ENCODE results near the gene ZNF580. TPM values are rescaled to one million over a fixed set of nuclear protein-coding genes. Genes with fewer than 3 reads are reported as not detected.

ZNF580 gene
- total and polyA plus RNA-seq, 2 donors: 6.4 to 32.9 TPM

DNA sequence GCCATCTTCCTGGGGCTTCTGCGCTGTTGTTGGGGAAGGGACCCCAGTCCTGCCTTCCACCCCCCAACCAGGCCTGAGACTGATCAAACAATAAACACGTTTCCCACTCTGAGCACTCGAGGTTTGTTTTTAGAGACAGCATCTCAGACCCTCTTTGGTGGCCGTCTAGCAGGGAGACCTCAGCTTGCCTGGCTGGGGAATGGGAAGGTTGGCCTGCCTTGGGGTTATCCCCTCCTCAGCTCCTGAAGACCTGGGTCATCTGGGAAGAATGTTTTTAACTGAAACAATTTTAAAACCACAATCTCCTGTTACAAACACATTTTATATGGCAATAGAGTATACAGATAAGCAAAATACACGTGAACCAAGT, 4.7 kb downstream of the ZNF580 start:
- H3K27me3 ChIP-seq (ENCODE audit: control insufficient read depth in 2 of 2, insufficient read depth in 1 of 2, low read length in 1 of 2): peaks cover 0 to 16% of the 10 kb centered on the region in 2 donors
- WGBS: 96% methylated on average over 5 of the region's 5 CpGs
- H3K4me1 ChIP-seq (ENCODE audit: control insufficient read depth in 2 of 2, insufficient read depth in 2 of 2, low read length in 2 of 2): peaks cover 31 to 58% of the 10 kb centered on the region in 2 donors
- no peak overlapping the region for H3K4me3 ChIP-seq (ENCODE audit: low read length in 2 of 2)
- no peak for DNase-seq (ENCODE audit: low read depth in 6 of 9, low spot score in 9 of 9)
- peaks cover 11 to 12% of the 10 kb centered on the region in 2 donors for H3K36me3 ChIP-seq (ENCODE audit: control insufficient read depth in 2 of 2, insufficient read depth in 2 of 2, low read length in 1 of 2)
- peaks cover 0 to 6% of the 10 kb centered on the region in 2 donors for H3K9me3 ChIP-seq (ENCODE audit: control insufficient read depth in 2 of 2, insufficient read depth in 1 of 2, low read length in 1 of 2)
- no peak overlapping the region for H3K27ac ChIP-seq (ENCODE audit: low read depth in 1 of 2, low read length in 1 of 2)

- H3K4me1 ChIP-seq (ENCODE audit: control insufficient read depth in 2 of 2, insufficient read depth in 2 of 2, low read length in 2 of 2): peaks cover 30 to 48% of the 10 kb centered on the region in 2 donors
- H3K36me3 ChIP-seq (ENCODE audit: control insufficient read depth in 2 of 2, insufficient read depth in 2 of 2, low read length in 1 of 2): peaks cover 12 to 13% of the 10 kb centered on the region in 2 donors
Measured at GRCh38 chr19:55646889-55647731, 6.3 kb downstream of the ZNF580 start.

DNA sequence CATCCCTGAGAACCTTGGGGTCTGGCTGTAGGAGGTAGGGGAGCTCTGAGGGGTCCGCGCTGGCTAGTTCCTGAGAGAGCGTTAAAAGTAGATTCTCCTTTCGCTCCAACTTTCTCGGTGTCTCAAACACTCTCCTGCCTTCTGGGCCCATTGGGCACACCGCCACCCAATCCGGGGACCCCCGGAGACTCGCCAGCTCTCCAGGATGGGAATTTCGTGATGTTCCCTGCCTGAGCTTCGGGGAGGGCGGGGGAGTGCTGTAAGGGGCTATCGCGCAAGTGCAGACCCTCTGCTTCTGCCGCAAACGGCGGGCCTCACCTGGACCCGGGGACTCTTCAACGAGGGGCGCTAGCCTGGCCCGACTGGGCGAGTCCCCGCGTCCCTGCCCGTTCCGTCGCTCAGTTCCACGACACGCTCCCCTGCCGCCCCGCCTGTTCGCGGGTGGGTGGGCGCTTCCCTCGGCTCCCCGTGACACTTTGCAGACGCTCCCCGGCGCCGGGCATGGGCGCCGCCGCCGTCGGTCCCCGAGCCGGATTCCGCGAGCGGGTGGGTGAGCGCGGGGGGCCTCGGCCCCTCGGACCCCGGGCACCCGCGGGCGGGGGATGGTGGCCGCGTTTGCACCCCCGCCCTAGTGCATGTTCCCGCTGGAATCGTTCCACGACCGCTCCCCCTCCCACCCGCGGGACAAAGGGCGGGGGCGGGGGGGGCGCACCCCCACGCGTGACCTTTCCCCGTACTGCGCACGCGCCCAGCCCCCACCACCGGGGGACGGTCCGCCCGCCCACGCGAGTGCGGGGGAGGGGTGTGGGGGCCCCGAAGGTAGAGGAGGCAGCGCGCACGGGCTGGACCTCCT, 7.2 kb downstream of the ZNF580 start, which contains the start of gene CCDC106:
CCDC106 (plus strand) TSS at position 481 of the 853 bp plus-strand sequence. CDS start 835 bp downstream, outside the sequence.
- H3K27ac ChIP-seq (ENCODE audit: low read depth in 1 of 2, low read length in 1 of 2): peak within 1 kb of the TSS; percentile 62 to 73
- peaks cover 0 to 4% of the 10 kb centered on the region in 2 donors for H3K9me3 ChIP-seq (ENCODE audit: control insufficient read depth in 2 of 2, insufficient read depth in 1 of 2, low read length in 1 of 2)
- WGBS: 1% methylated on average over 87 of the region's 87 CpGs
- H3K4me1 ChIP-seq (ENCODE audit: control insufficient read depth in 2 of 2, insufficient read depth in 2 of 2, low read length in 2 of 2): peaks cover 22 to 42% of the 10 kb centered on the region in 2 donors
- peaks cover 0 to 3% of the 10 kb centered on the region in 2 donors for H3K27me3 ChIP-seq (ENCODE audit: control insufficient read depth in 2 of 2, insufficient read depth in 1 of 2, low read length in 1 of 2)
- DNase-seq (ENCODE audit: low read depth in 6 of 9, low spot score in 9 of 9): peak in 2 of 9 donors; percentile 60 to 82
- H3K36me3 ChIP-seq (ENCODE audit: control insufficient read depth in 2 of 2, insufficient read depth in 2 of 2, low read length in 1 of 2): peaks cover 12 to 14% of the 10 kb centered on the region in 2 donors
- H3K4me3 ChIP-seq (ENCODE audit: low read length in 2 of 2): peak within 1 kb of the TSS; percentile 57 to 73

More at GRCh38 chr19:55646889-55647731, 6.3 kb downstream of the ZNF580 start:
- Histone ChIP-seq H3K4me3 (ENCODE audit: low read length in 2 of 2) (peak overlapping the region; percentile 57 to 73), H3K27ac (ENCODE audit: low read depth in 1 of 2, low read length in 1 of 2) (peak overlapping the region; percentile 49 to 61), H3K9me3 (ENCODE audit: control insufficient read depth in 2 of 2, insufficient read depth in 1 of 2, low read length in 1 of 2) (peaks cover 0 to 4% of the 10 kb centered on the region in 2 donors), H3K27me3 (ENCODE audit: control insufficient read depth in 2 of 2, insufficient read depth in 1 of 2, low read length in 1 of 2) (peaks cover 0 to 12% of the 10 kb centered on the region in 2 donors)
- no peak for DNase-seq (ENCODE audit: low read depth in 6 of 9, low spot score in 9 of 9)
- 63% methylated on average over 14 of the region's 14 CpGs for WGBS

DNA sequence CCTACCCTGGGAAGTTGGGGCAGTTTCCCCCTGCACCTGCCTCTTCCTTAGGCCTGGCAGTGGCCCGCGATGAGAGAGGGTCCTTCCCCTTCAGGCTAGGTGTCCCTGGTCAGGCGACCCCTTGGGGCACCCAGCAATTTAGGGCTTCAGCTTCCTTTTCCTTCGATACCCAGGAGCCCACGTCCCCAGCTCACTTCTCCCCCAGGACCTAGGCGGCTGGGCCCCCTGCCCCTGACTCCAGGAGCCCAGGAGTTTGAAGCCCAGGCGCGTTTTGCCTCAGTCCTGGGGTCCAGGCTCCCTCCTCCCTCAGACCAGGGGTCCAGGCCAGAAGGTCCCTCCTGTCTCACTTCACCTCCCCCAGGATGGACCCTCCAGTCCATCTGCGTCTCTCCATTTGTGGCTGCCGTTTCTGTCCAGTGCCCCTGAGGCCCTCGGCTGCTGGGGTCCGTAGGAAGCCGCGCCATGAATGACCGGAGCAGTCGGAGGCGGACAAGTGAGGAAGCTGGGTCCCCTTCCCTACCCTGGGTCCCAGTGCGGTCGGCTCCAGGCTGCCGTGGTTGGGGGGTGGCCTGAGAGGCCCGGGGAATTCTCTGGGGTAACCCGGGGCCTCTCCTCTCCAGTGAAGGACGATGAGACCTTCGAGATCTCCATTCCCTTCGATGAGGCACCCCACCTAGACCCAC, 7.9 kb downstream of the ZNF580 start:
- DNase-seq (ENCODE audit: low read depth in 6 of 9, low spot score in 9 of 9): no peak
- Histone ChIP-seq H3K27me3 (ENCODE audit: control insufficient read depth in 2 of 2, insufficient read depth in 1 of 2, low read length in 1 of 2) (no peaks in the 10 kb centered on the region), H3K36me3 (ENCODE audit: control insufficient read depth in 2 of 2, insufficient read depth in 2 of 2, low read length in 1 of 2) (peaks cover 12 to 14% of the 10 kb centered on the region in 2 donors), H3K4me1 (ENCODE audit: control insufficient read depth in 2 of 2, insufficient read depth in 2 of 2, low read length in 2 of 2) (peaks cover 19 to 41% of the 10 kb centered on the region in 2 donors), H3K27ac (ENCODE audit: low read depth in 1 of 2, low read length in 1 of 2) (peak overlapping the region in 1 of 2 donors; percentile 62), H3K9me3 (ENCODE audit: control insufficient read depth in 2 of 2, insufficient read depth in 1 of 2, low read length in 1 of 2) (no peaks in the 10 kb centered on the region), H3K4me3 (ENCODE audit: low read length in 2 of 2) (peak overlapping the region; percentile 57 to 73)
- 43% methylated on average over 25 of the region's 25 CpGs for WGBS

DNA sequence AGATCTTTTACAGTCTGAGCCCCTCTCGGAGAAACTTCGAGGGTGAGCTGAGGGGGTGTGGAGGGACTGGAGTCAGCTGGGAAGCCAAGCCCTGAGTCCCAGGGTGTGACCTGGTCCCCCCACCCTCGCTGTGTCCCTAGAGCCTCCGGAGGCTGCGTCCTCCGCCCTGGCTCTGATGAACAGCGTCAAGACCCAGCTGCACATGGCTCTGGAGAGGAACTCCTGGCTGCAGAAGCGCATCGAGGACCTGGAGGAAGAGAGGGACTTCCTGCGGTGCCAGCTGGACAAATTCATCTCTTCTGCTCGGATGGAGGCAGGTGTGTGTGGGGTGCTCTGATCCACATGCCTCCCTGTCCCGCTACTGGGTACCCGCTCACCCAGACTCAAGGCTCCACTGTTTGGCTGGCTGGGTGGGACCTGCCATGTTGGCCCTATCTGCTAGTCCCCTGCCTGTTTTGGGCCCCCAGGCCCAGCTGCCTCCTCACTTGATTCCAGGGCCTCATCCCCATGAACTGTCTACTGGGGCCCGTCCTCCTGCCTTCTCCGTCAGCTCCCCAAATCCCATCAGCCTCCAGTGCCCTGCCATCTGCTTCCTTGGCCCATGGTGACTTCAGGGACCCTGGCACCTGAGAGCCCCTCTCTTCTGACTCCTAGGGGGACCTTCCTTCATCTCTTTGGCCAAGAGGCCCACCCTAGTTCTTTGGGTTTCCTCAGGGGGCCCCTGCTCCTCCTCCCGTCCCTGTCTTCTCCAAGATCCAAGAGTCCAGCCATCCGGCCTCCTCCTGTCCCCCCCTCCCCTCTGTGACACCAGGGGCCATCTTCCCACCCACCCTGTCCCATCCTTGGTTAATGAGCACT, 8.7 kb downstream of the ZNF580 start:
- Histone ChIP-seq H3K27me3 (ENCODE audit: control insufficient read depth in 2 of 2, insufficient read depth in 1 of 2, low read length in 1 of 2) (no peaks in the 10 kb centered on the region), H3K36me3 (ENCODE audit: control insufficient read depth in 2 of 2, insufficient read depth in 2 of 2, low read length in 1 of 2) (peaks cover 12 to 14% of the 10 kb centered on the region in 2 donors), H3K9me3 (ENCODE audit: control insufficient read depth in 2 of 2, insufficient read depth in 1 of 2, low read length in 1 of 2) (no peaks in the 10 kb centered on the region), H3K27ac (ENCODE audit: low read depth in 1 of 2, low read length in 1 of 2) (no peak overlapping the region), H3K4me3 (ENCODE audit: low read length in 2 of 2) (no peak overlapping the region), H3K4me1 (ENCODE audit: control insufficient read depth in 2 of 2, insufficient read depth in 2 of 2, low read length in 2 of 2) (peaks cover 13 to 35% of the 10 kb centered on the region in 2 donors)
- DNase-seq (ENCODE audit: low read depth in 6 of 9, low spot score in 9 of 9): no peak
- WGBS: 90% methylated on average over 17 of the region's 17 CpGs

- no peaks in the 10 kb centered on the region for H3K27me3 ChIP-seq (ENCODE audit: control insufficient read depth in 2 of 2, insufficient read depth in 1 of 2, low read length in 1 of 2)
- H3K36me3 ChIP-seq (ENCODE audit: control insufficient read depth in 2 of 2, insufficient read depth in 2 of 2, low read length in 1 of 2): peaks cover 5 to 8% of the 10 kb centered on the region in 2 donors
- no peak overlapping the region for H3K4me3 ChIP-seq (ENCODE audit: low read length in 2 of 2)
- 95% methylated on average over 4 of the region's 4 CpGs for WGBS
- peaks cover 11 to 31% of the 10 kb centered on the region in 2 donors for H3K4me1 ChIP-seq (ENCODE audit: control insufficient read depth in 2 of 2, insufficient read depth in 2 of 2, low read length in 2 of 2)
- no peak overlapping the region for H3K27ac ChIP-seq (ENCODE audit: low read depth in 1 of 2, low read length in 1 of 2)
- DNase-seq (ENCODE audit: low read depth in 6 of 9, low spot score in 9 of 9): no peak
- H3K9me3 ChIP-seq (ENCODE audit: control insufficient read depth in 2 of 2, insufficient read depth in 1 of 2, low read length in 1 of 2): no peaks in the 10 kb centered on the region
Measured at GRCh38 chr19:55650126-55650557, 9.3 kb downstream of the ZNF580 start.

GRCh38 chr19:55650602-55651230, 9.9 kb downstream of the ZNF580 start:
- Histone ChIP-seq H3K4me3 (ENCODE audit: low read length in 2 of 2) (no peak overlapping the region), H3K27ac (ENCODE audit: low read depth in 1 of 2, low read length in 1 of 2) (no peak overlapping the region), H3K27me3 (ENCODE audit: control insufficient read depth in 2 of 2, insufficient read depth in 1 of 2, low read length in 1 of 2) (no peaks in the 10 kb centered on the region), H3K4me1 (ENCODE audit: control insufficient read depth in 2 of 2, insufficient read depth in 2 of 2, low read length in 2 of 2) (peaks cover 11 to 32% of the 10 kb centered on the region in 2 donors), H3K9me3 (ENCODE audit: control insufficient read depth in 2 of 2, insufficient read depth in 1 of 2, low read length in 1 of 2) (no peaks in the 10 kb centered on the region), H3K36me3 (ENCODE audit: control insufficient read depth in 2 of 2, insufficient read depth in 2 of 2, low read length in 1 of 2) (peaks cover 0 to 3% of the 10 kb centered on the region in 2 donors)
- no peak for DNase-seq (ENCODE audit: low read depth in 6 of 9, low spot score in 9 of 9)
- 98% methylated on average over 17 of the region's 17 CpGs for whole genome bisulfite sequencing

Measured in thymus (tissue), 11 donors.